Measurements from ENCODE around the gene MAMLD1. TPM values are rescaled to one million over a fixed set of nuclear protein-coding genes. Genes with fewer than 3 reads are reported as not detected.

MAMLD1 gene
- total RNA-seq, 4 donors from 2014 or later, result 2.2 to 7.3 (median 3.9) TPM

GRCh38 chrX:150370589-150371312 lies 7.6 kb downstream of the MAMLD1 start:
- TF ChIP-seq EP300 (IDR thresholded peaks at IDR 0.05), result no peak
- TF ChIP-seq POLR2A (IDR thresholded peaks at IDR 0.05), result no peak
- TF ChIP-seq CTCF (IDR thresholded peaks at IDR 0.05), result no peak
- TF ChIP-seq POLR2AphosphoS5 (IDR thresholded peaks at IDR 0.05), result no peak
- Histone ChIP-seq H3K27ac (no peak overlapping the region), H3K36me3 (no peaks in the 10 kb centered on the region), H3K9me3 (no peaks in the 10 kb centered on the region), H3K4me1 (peaks cover 0 to 11% (median 0%) of the 10 kb centered on the region in 3 donors), H3K4me3 (no peak overlapping the region), H3K27me3 (no peaks in the 10 kb centered on the region)
- ATAC-seq, result no peak
- 70% methylated on average over 4 of the region's 5 CpGs; no CpG with 5 or more reads in 1 of the 2 donors for WGBS, 2 donors (ENCODE audit: low coverage in 1 of 2)

- H3K27ac ChIP-seq, result peak overlapping the region in 1 of 4 donors; percentile 31
- H3K4me1 ChIP-seq, result peaks cover 0 to 10% (median 0%) of the 10 kb centered on the region in 3 donors
- no peaks in the 10 kb centered on the region for H3K36me3 ChIP-seq
- H3K4me3 ChIP-seq, result no peak overlapping the region
- H3K27me3 ChIP-seq, result no peaks in the 10 kb centered on the region
- ATAC-seq, result no peak
- WGBS, 2 donors (ENCODE audit: low coverage in 1 of 2), result 65 to 70% methylated on average over 4 to 6 of the region's 6 CpGs
- TF ChIP-seq EP300 (IDR thresholded peaks at IDR 0.05) (no peak), POLR2A (IDR thresholded peaks at IDR 0.05) (no peak), CTCF (IDR thresholded peaks at IDR 0.05) (no peak), POLR2AphosphoS5 (IDR thresholded peaks at IDR 0.05) (no peak)
- H3K9me3 ChIP-seq, result no peaks in the 10 kb centered on the region
These were observed 8.8 kb downstream of the MAMLD1 start for GRCh38 chrX:150371877-150372276.

GRCh38 chrX:150372280-150372679 lies 9.2 kb downstream of the MAMLD1 start:
- Histone ChIP-seq H3K27ac (peak overlapping the region in 1 of 4 donors; percentile 31), H3K27me3 (no peaks in the 10 kb centered on the region), H3K4me3 (no peak overlapping the region), H3K9me3 (no peaks in the 10 kb centered on the region), H3K36me3 (no peaks in the 10 kb centered on the region), H3K4me1 (peaks cover 0 to 6% (median 0%) of the 10 kb centered on the region in 3 donors)
- WGBS, 2 donors (ENCODE audit: low coverage in 1 of 2), result 62% methylated on average over 8 of the region's 8 CpGs; no CpG with 5 or more reads in 1 of the 2 donors
- no peak for TF ChIP-seq CTCF (IDR thresholded peaks at IDR 0.05)
- TF ChIP-seq POLR2AphosphoS5 (IDR thresholded peaks at IDR 0.05), result no peak
- no peak for TF ChIP-seq POLR2A (IDR thresholded peaks at IDR 0.05)
- TF ChIP-seq EP300 (IDR thresholded peaks at IDR 0.05), result no peak
- ATAC-seq, result no peak

GRCh38 chrX:150372756-150373155 lies 9.6 kb downstream of the MAMLD1 start:
- no peaks in the 10 kb centered on the region for H3K9me3 ChIP-seq
- no peak overlapping the region for H3K27ac ChIP-seq
- H3K4me3 ChIP-seq, result no peak overlapping the region
- peaks cover 0 to 5% (median 0%) of the 10 kb centered on the region in 3 donors for H3K4me1 ChIP-seq
- TF ChIP-seq EP300 (IDR thresholded peaks at IDR 0.05) (no peak), POLR2A (IDR thresholded peaks at IDR 0.05) (no peak), CTCF (IDR thresholded peaks at IDR 0.05) (no peak), POLR2AphosphoS5 (IDR thresholded peaks at IDR 0.05) (no peak)
- H3K27me3 ChIP-seq, result no peaks in the 10 kb centered on the region
- WGBS, 2 donors (ENCODE audit: low coverage in 1 of 2), result 43% methylated on average over 1 of the region's 6 CpGs; no CpG with 5 or more reads in 1 of the 2 donors
- H3K36me3 ChIP-seq, result no peaks in the 10 kb centered on the region
- ATAC-seq, result no peak

GRCh38 chrX:150375243-150375770 lies 12.2 kb downstream of the MAMLD1 start:
- no peak for ATAC-seq
- Histone ChIP-seq H3K4me1 (peaks cover 0 to 5% (median 0%) of the 10 kb centered on the region in 3 donors), H3K4me3 (no peak overlapping the region)

More at GRCh38 chrX:150375243-150375770, 12.2 kb downstream of the MAMLD1 start:
- no peak overlapping the region for H3K27ac ChIP-seq
- H3K9me3 ChIP-seq, result no peaks in the 10 kb centered on the region
- WGBS, 2 donors (ENCODE audit: low coverage in 1 of 2), result 56 to 100% methylated on average over 1 to 3 of the region's 4 CpGs
- no peaks in the 10 kb centered on the region for H3K27me3 ChIP-seq
- no peaks in the 10 kb centered on the region for H3K36me3 ChIP-seq
- TF ChIP-seq POLR2A (IDR thresholded peaks at IDR 0.05), result no peak
- no peak for TF ChIP-seq EP300 (IDR thresholded peaks at IDR 0.05)
- no peak for TF ChIP-seq POLR2AphosphoS5 (IDR thresholded peaks at IDR 0.05)
- no peak for TF ChIP-seq CTCF (IDR thresholded peaks at IDR 0.05)

Data from gastroesophageal sphincter (tissue), 4 donors.